Measurements from ENCODE around the gene MYLK3. TPM values are rescaled to one million over a fixed set of nuclear protein-coding genes. Genes with fewer than 3 reads are reported as not detected.

The MYLK3 gene
- total and polyA plus RNA-seq, 2 donors (not counting 3 experiments of a cell fraction or from before 2014, with no cell fraction given), result not detected

DNA sequence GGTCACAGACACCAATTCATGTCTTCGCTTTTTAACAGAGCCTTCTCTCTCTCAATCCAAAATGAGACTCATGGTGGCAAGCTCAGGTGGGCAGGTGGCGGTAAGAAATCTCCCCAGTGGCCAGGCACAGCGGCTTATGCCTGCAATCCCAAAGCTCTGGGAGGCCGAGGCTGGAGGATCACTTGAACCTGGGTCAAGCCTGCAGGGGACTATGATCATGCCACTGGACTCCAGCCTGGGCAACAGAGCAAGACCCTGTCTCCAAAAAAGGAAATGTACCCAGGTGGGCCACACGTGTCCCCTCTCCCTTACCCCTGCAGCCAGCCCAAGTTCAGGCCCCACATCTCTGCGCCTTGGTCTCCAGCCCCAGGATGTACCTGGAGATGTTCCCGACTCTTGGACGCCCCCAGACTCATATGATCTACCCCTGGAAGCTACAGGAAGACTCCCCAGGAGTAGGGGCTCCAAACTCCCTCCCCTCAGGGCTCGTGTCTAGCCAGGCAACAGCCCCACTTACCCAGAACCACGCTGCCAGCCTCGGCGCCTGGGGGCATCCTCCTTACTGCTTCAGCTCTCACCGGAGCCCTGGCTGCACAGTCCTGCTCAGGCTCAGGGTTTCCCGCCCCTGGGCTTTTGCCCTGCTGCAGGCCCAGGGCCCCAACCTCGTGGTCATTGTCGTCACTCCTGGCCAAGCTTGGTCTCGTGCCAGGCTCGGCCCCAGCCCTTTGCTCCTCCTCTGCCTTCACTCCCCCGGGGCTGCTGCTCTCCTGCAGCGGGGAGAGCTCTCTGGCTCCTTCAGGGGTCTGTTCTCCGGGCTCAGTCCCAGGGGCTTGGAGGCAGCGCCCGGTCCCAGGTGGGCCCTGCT lies 16.2 kb downstream of the MYLK3 start:
- no peaks in the 10 kb centered on the region for H3K79me2 ChIP-seq (ENCODE audit: control insufficient read depth, insufficient read depth, low read length)
- no TSS peak for BruUV-seq (replicated peaks)
- no peak for TF ChIP-seq EZH2 (IDR thresholded peaks at IDR 0.05; ENCODE audit: borderline replicate concordance, low read depth, low read length, severe bottlenecking)
- TF ChIP-seq GATA2 (IDR thresholded peaks at IDR 0.05; ENCODE audit: insufficient read depth, insufficient read length, low read depth, low read length), result no peak
- TF ChIP-seq FOS (IDR thresholded peaks at IDR 0.05; ENCODE audit: borderline replicate concordance, insufficient read depth, low read length), result no peak
- no peak overlapping the region for H2AFZ ChIP-seq (ENCODE audit: low read depth, low read length)
- H3K4me2 ChIP-seq (ENCODE audit: insufficient read depth, low read length), result no peak overlapping the region
- H3K27me3 ChIP-seq (ENCODE audit: control insufficient read depth in 2 of 2, insufficient read depth in 2 of 2, low read length in 2 of 2), result no peaks in the 10 kb centered on the region
- no peaks in the 10 kb centered on the region for H3K9me3 ChIP-seq (replicated peaks; ENCODE audit: control insufficient read depth, insufficient read depth, low read length)
- DNase-seq (ENCODE audit: low read depth, low spot score) (no peak), FAIRE-seq (no peak)
- H3K9me1 ChIP-seq (replicated peaks; ENCODE audit: control insufficient read depth, extremely low read depth, insufficient read depth, low read length), result no peaks in the 10 kb centered on the region
- no peaks in the 10 kb centered on the region for H3K4me1 ChIP-seq (ENCODE audit: control insufficient read depth, extremely low read depth, insufficient read depth, low read length)
- CTCF ChIA-PET, result no interaction called here
- dilution Hi-C loops (cut with MboI; ENCODE audit: extremely low pct_ligation_motif_present, low sequenced_read_pairs), result no loop called here
- intact Hi-C loops (cut with micrococcal nuclease), result no loop called here
- no peak overlapping the region for H3K27ac ChIP-seq (ENCODE audit: insufficient read depth, low read depth, low read length)
- H3K9ac ChIP-seq (replicated peaks; ENCODE audit: extremely low read depth, insufficient read depth, low read length), result no peak overlapping the region
- H3K36me3 ChIP-seq (ENCODE audit: control insufficient read depth in 2 of 2, extremely low read depth in 1 of 2, insufficient read depth in 2 of 2, low read length in 2 of 2), result no peaks in the 10 kb centered on the region
- no peak overlapping the region for H3K4me3 ChIP-seq (replicated peaks in 1 of 3; ENCODE audit: insufficient read depth in 1 of 3, low read depth in 1 of 3, low read length in 3 of 3)
- no peaks in the 10 kb centered on the region for H4K20me1 ChIP-seq (replicated peaks; ENCODE audit: control insufficient read depth, extremely low read depth, insufficient read depth, low read length)
- POLR2A ChIA-PET, result no interaction called here

DNA sequence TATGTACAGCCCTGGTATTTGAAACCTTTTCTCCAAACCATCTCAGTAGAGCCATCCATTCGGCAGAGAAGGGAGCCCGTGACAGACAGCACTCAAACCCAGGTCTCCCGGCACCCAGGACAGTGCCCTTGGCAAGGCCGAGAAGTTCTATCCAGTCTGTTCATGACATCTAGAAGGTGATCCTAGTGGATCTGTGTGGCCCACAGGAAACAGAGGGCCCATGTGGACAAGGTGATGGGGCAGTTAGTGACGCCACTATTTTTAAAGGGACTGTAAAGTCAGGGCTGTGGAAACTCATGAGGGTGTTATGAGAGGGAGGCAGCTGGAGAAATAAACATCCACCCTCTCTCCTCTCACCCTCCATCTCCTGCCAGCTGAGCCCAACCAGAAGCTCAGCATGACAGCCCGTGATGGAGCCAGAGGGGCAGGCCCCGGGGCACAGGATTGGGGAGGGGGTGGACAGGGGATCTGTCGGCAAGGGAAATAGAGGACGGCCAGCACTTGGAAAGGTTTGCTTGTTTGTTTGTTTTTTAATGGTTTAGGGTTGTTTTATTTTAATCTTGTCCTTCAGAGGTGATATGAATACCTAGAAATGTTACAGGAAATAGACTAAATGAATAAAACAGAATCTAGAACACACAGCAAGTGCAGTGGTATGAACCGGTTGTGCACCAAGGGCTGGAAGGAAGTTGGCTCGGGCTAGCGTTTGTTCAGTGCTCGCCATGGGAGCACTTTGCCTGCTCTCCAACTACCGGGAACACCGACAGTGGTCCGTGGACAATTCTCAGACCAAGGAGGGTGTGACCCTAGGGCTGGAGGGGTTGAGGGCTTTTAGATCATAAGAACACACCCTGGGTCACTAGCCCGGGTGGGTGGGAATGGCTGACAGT lies 17.1 kb downstream of the MYLK3 start:
- H3K9me3 ChIP-seq (replicated peaks; ENCODE audit: control insufficient read depth, insufficient read depth, low read length), result no peaks in the 10 kb centered on the region
- H3K27ac ChIP-seq (ENCODE audit: insufficient read depth, low read depth, low read length), result no peak overlapping the region
- H3K4me3 ChIP-seq (replicated peaks in 1 of 3; ENCODE audit: insufficient read depth in 1 of 3, low read depth in 1 of 3, low read length in 3 of 3), result no peak overlapping the region
- TF ChIP-seq, protein P1, sequence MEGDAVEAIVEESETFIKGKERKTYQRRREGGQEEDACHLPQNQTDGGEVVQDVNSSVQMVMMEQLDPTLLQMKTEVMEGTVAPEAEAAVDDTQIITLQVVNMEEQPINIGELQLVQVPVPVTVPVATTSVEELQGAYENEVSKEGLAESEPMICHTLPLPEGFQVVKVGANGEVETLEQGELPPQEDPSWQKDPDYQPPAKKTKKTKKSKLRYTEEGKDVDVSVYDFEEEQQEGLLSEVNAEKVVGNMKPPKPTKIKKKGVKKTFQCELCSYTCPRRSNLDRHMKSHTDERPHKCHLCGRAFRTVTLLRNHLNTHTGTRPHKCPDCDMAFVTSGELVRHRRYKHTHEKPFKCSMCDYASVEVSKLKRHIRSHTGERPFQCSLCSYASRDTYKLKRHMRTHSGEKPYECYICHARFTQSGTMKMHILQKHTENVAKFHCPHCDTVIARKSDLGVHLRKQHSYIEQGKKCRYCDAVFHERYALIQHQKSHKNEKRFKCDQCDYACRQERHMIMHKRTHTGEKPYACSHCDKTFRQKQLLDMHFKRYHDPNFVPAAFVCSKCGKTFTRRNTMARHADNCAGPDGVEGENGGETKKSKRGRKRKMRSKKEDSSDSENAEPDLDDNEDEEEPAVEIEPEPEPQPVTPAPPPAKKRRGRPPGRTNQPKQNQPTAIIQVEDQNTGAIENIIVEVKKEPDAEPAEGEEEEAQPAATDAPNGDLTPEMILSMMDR (IDR thresholded peaks at IDR 0.05; ENCODE audit: extremely low read depth in 1 of 2, insufficient read depth in 1 of 2, low read depth in 1 of 2, low read length in 2 of 2), result no peak
- TF ChIP-seq FOS (IDR thresholded peaks at IDR 0.05; ENCODE audit: borderline replicate concordance, insufficient read depth, low read length) (no peak), EZH2 (IDR thresholded peaks at IDR 0.05; ENCODE audit: borderline replicate concordance, low read depth, low read length, severe bottlenecking) (no peak), POLR2A (IDR thresholded peaks at IDR 0.05; ENCODE audit: low read depth, low read length) (no peak), MYC (IDR thresholded peaks at IDR 0.05; ENCODE audit: low read depth, low read length) (no peak), POLR2AphosphoS5 (IDR thresholded peaks at IDR 0.05; ENCODE audit: insufficient read depth, low read depth, low read length) (no peak), JUN (IDR thresholded peaks at IDR 0.05; ENCODE audit: borderline replicate concordance, insufficient read depth, insufficient read length, low read depth) (no peak), GATA2 (IDR thresholded peaks at IDR 0.05; ENCODE audit: insufficient read depth, insufficient read length, low read depth, low read length) (no peak)
- TF ChIP-seq, protein P2, sequence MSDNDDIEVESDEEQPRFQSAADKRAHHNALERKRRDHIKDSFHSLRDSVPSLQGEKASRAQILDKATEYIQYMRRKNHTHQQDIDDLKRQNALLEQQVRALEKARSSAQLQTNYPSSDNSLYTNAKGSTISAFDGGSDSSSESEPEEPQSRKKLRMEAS (IDR thresholded peaks at IDR 0.05; ENCODE audit: insufficient read depth, insufficient read length), result no peak
- H2AFZ ChIP-seq (ENCODE audit: low read depth, low read length), result no peak overlapping the region
- no peaks in the 10 kb centered on the region for H3K79me2 ChIP-seq (ENCODE audit: control insufficient read depth, insufficient read depth, low read length)
- intact Hi-C loops (cut with micrococcal nuclease), result no loop called here
- FAIRE-seq (no peak), DNase-seq (ENCODE audit: low read depth, low spot score) (no peak)
- no peaks in the 10 kb centered on the region for H4K20me1 ChIP-seq (replicated peaks; ENCODE audit: control insufficient read depth, extremely low read depth, insufficient read depth, low read length)
- POLR2A ChIA-PET, result no interaction called here
- CTCF ChIA-PET, result no interaction called here
- no peaks in the 10 kb centered on the region for H3K27me3 ChIP-seq (ENCODE audit: control insufficient read depth in 2 of 2, insufficient read depth in 2 of 2, low read length in 2 of 2)
- no peaks in the 10 kb centered on the region for H3K36me3 ChIP-seq (ENCODE audit: control insufficient read depth in 2 of 2, extremely low read depth in 1 of 2, insufficient read depth in 2 of 2, low read length in 2 of 2)
- no peaks in the 10 kb centered on the region for H3K4me1 ChIP-seq (ENCODE audit: control insufficient read depth, extremely low read depth, insufficient read depth, low read length)
- H3K9me1 ChIP-seq (replicated peaks; ENCODE audit: control insufficient read depth, extremely low read depth, insufficient read depth, low read length), result no peaks in the 10 kb centered on the region
- dilution Hi-C loops (cut with MboI; ENCODE audit: extremely low pct_ligation_motif_present, low sequenced_read_pairs), result no loop called here
- no TSS peak for BruUV-seq (replicated peaks)
- no peak overlapping the region for H3K4me2 ChIP-seq (ENCODE audit: insufficient read depth, low read length)
- no peak overlapping the region for H3K9ac ChIP-seq (replicated peaks; ENCODE audit: extremely low read depth, insufficient read depth, low read length)
